Fibroblast of pulmonary artery (primary cell): ENCODE results near the gene KCNAB2.
A peak's percentile ranks its signal among the peaks of the same experiment; 100 is the strongest.

Experiments used
- DNase-seq: peaks from one replicate; pipeline ENCODE4 v3.0.0-alpha.2; 2010; ENCODE audit warnings: low read depth
- H3K4me3 ChIP-seq: replicated peaks from 2 replicates; pipeline ENCODE4 v1.5.1; 2011; ENCODE audit warnings: low read depth, mild to moderate bottlenecking, control low read depth, low read length, moderate library complexity
- TF ChIP-seq, protein P1 (sequence below): IDR thresholded peaks from 2 replicates; pipeline ENCODE4 v1.5.1; 2011; ENCODE audit warnings: mild to moderate bottlenecking, control low read depth, low read length, inconsistent platforms; ENCODE audit errors: missing control alignments

Gene KCNAB2

DNA sequence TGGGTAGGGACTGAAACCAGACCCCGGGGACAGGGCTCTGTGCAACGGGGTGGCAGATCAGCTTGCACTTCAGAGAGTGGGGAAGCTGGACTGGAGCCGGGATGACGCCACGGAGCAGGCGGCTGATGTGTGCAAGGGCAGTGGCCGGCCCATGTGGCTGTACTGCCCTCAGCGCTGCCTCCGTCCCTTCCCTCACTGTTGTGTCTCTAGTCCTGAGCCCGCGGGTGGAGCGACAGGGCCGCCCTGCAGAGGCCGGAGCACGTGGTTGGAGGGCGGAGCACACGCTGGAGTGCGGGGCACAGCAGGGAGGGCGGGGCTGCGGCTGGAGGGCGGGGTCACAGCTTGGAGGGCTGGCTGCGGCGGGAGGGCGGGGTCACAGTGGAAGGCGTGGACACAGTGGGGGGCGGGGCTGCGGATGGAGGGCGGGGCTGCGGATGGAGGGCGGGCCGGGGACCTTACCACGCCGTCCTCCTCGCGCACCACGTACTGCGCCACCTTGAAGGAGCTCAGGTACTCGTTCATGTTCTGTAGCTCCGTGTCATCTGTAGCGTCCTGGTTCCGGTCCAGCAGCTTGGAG is 82.0 kb downstream of the KCNAB2 start:
- TF ChIP-seq, protein P1, sequence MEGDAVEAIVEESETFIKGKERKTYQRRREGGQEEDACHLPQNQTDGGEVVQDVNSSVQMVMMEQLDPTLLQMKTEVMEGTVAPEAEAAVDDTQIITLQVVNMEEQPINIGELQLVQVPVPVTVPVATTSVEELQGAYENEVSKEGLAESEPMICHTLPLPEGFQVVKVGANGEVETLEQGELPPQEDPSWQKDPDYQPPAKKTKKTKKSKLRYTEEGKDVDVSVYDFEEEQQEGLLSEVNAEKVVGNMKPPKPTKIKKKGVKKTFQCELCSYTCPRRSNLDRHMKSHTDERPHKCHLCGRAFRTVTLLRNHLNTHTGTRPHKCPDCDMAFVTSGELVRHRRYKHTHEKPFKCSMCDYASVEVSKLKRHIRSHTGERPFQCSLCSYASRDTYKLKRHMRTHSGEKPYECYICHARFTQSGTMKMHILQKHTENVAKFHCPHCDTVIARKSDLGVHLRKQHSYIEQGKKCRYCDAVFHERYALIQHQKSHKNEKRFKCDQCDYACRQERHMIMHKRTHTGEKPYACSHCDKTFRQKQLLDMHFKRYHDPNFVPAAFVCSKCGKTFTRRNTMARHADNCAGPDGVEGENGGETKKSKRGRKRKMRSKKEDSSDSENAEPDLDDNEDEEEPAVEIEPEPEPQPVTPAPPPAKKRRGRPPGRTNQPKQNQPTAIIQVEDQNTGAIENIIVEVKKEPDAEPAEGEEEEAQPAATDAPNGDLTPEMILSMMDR, result no peak
- H3K4me3 ChIP-seq, result no peak overlapping the region
- peak; percentile 59 for DNase-seq

DNA sequence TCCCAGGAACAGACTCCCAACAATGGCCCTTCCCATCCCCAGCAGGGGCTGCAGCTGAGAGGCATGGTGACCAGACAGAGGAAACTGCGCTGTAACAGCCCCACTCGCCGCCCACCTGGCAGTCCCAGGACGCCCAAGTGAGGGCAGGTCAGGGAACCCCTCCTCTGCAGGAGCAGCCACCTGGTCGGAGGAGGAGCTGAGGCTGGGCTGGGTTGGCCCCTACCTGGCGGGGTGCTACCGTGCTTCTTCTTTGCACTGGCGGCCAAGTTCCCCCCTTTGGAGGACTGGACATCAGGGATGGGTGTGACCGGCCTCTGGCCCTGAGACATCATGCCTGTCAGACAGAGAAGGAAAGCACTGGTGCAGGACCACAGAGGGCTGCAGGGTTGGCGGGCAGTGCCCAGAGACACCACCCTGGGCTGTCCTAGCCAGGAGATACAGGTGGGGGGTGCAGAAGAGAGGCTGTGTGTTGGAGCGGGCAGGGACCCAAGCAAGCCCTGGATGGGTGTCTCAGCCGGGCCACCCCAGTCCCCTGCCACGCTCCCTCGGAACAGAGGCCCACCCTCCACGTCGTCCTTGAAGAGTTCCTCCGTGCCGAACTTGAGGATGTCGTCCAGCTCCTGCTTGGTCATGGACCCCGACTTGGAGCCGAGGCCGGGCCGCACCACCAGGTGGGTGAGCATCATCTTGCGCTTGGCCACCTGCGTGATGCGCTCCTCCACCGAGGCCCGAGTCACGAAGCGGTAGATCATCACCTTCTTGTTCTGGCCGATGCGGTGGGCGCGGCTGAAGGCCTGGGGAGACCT is 82.8 kb downstream of the KCNAB2 start:
- TF ChIP-seq, protein P1, result no peak
- DNase-seq, result no peak
- H3K4me3 ChIP-seq, result no peak overlapping the region

DNA sequence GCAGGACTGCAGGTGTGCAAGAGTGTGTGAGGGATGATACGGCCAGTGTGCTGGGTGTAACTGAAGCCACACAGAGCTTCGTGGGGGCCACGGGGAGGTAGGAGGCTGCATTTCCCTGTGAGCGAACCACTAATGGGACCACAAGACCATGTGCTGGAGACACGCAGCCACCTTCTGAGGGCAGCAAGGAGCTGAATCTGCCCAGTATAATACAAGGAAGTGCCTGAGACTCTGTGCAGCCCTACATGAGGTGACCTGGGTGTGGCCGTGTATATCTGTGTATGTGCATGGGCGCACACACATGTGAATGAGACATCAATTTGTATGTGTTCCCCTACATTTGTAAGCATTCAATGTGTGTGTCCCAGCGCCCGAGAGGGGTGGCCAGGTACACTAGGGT is 83.6 kb downstream of the KCNAB2 start:
- H3K4me3 ChIP-seq, result no peak overlapping the region
- TF ChIP-seq, protein P1, result no peak
- DNase-seq, result no peak

DNA sequence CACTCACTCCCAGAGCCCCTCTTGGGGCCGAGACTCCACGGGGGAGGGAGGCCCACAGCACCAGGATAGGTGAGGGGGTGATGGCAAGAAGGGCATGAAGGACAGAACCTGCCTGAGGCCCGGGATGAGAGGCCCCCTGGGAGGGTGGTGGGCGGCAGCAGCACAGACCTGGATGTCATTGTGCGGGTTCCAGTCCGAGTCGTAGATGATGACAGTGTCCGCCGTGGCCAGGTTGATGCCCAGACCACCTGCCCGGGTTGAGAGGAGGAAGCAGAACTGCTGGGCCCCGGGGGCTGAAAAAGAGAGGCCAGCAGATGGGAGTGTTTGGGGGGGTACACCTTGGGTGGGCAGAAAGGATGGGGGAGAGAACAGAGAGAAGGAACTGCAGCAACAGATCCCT is 84.3 kb downstream of the KCNAB2 start:
- no peak overlapping the region for H3K4me3 ChIP-seq
- DNase-seq, result no peak
- TF ChIP-seq, protein P1, result no peak

DNA sequence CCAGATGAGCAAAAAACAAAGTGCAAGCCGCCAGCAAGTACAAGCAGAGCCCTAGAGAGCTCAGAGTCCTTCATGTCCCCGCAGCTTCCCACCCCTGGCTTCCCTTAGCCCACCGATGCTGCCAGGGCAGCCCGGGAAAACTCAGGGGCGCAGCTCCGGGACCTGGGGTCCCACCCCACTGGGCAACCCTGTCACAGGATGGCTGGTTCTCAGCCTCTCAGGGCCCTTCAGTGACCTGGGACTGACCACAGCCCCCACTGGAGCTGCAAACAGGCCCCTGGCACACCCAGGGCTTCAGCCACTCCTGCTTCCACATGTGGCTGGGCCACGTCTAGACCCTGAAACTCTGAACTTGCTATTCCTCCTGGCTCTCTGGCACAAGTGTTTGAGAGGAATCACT is 84.9 kb downstream of the KCNAB2 start:
- H3K4me3 ChIP-seq, result no peak overlapping the region
- DNase-seq, result no peak

DNA sequence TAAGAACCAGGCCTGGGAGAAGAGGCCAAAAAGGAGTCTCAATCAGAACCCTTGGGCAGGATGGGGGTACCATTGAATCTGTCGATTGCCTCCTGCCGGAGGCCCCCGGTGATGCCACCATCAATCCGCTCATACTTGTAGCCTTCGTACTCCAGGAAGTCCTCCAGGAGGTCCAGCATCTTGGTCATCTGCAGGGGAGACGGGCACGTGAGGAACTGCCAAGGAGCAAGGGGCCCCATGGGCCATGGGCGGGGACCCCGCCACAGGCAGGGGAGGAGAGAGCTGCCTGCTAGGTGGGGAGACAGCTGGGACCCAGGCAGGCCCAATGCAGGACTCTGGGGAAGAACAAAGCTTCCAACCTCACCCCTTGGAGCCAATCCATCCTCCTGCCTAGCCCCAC is 85.9 kb downstream of the KCNAB2 start:
- H3K4me3 ChIP-seq, result no peak overlapping the region
- no peak for DNase-seq
- TF ChIP-seq, protein P1, result no peak

More for the DNA sequence above, 84.9 kb downstream of the KCNAB2 start:
- TF ChIP-seq, protein P1, result no peak
